ENCODE measurements around the gene MAP4K4. TPM values are rescaled to one million over a fixed set of nuclear protein-coding genes. Genes with fewer than 3 reads are reported as not detected.

Gene MAP4K4
- total and polyA plus RNA-seq, 5 donors, result 30.8 to 64.5 (median 61.7) TPM

DNA sequence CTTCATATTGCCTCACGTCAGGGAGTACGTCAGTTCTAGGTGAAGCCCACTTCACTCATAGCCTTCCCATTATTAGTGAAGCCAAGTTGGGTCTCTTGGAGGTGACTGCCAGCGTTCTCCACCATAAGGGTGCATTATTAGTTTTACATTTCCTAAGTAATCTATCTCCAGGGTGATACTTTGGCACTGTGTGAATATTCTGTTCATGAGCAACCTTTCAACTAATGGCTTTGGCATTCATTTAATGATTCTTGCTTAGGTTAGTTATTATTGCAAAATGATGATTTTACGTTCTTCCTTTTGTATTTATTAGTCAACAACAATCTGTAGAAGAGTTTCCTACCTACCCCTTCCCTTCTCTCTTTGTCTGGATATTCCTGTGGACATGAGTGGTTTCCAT, 97.5 kb downstream of the MAP4K4 start:
- 90% methylated on average over 4 of the region's 4 CpGs for WGBS
- Histone ChIP-seq H3K27me3 (ENCODE audit: control insufficient read depth, insufficient read depth) (no peaks in the 10 kb centered on the region), H3K4me1 (ENCODE audit: control insufficient read depth, insufficient read depth, low read length) (peaks cover 8% of the 10 kb centered on the region), H3K27ac (ENCODE audit: low read length) (no peak overlapping the region), H3K4me3 (ENCODE audit: low read length) (no peak overlapping the region), H3K9me3 (ENCODE audit: control insufficient read depth, low read length) (no peaks in the 10 kb centered on the region)
- no peak for ATAC-seq
- intact Hi-C loops (cut with DNase I), result no loop called here
- DNase-seq, result no peak

DNA sequence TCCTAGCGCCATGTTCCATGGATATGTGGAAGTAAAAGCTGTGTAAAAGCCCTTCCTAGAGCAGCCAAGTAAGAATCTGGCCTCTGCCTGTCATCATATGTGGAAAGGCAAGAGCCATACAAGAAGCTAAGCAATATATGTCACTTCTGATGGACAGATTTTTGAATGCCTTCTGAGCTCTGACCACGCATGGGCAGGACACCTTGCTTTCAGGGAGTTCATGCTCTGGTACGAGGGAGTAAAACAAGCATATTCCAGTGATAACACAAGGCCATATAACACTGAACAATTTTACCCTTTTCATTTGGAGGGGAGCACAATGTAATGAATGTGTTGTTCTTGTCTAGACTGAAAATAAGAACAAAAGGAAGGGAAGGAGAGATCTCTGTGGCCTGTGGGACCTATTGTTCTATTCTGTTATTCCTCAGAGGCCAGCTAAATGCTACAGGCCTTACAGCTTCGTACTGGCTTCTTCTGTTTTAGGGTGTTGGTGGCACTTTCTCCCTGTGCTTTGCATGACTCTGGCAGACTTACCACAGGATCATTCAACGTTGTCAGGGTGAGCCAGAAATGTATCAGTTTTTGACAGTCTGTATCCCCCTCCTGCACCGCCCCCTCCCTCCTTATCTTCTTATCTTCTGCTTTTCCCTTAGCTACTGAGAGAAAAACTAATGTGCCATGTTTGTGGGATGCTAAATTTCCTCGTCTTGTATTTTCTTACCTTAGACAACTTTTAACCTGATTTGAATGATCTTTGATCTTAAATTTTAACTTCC, 99.5 kb downstream of the MAP4K4 start:
- Histone ChIP-seq H3K27me3 (ENCODE audit: control insufficient read depth, insufficient read depth) (no peaks in the 10 kb centered on the region), H3K27ac (ENCODE audit: low read length) (no peak overlapping the region), H3K4me1 (ENCODE audit: control insufficient read depth, insufficient read depth, low read length) (peaks cover 13% of the 10 kb centered on the region), H3K9me3 (ENCODE audit: control insufficient read depth, low read length) (no peaks in the 10 kb centered on the region), H3K4me3 (ENCODE audit: low read length) (no peak overlapping the region)
- ATAC-seq (no peak), DNase-seq (no peak)
- intact Hi-C loops (cut with DNase I), result no loop called here
- WGBS, result 71% methylated on average over 7 of the region's 7 CpGs

DNA sequence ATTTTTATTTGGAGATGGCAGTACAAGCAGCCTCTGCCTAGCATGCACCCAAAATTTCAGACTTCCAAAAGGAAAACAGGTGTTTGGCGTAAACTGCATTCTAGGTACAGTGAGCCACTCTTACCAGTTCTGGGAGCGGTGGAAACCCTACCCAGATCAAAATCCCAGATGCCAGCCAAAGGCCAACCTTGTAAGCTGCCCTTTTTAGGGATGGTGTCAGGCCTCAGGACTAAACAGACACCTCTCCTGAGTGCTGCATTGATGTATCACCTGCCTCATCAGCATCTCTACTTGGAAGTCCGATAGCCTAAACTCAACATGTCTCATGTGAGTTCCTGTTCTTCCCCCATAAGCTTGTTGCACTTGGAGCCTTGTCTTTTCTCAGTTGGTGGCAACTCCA, 104.0 kb downstream of the MAP4K4 start:
- 89% methylated on average over 3 of the region's 3 CpGs for WGBS
- intact Hi-C loops (cut with DNase I), result no loop called here
- H3K9me3 ChIP-seq (ENCODE audit: control insufficient read depth, low read length), result no peaks in the 10 kb centered on the region
- DNase-seq (no peak), ATAC-seq (no peak)
- peaks cover 14% of the 10 kb centered on the region for H3K4me1 ChIP-seq (ENCODE audit: control insufficient read depth, insufficient read depth, low read length)
- H3K27ac ChIP-seq (ENCODE audit: low read length), result no peak overlapping the region
- H3K27me3 ChIP-seq (ENCODE audit: control insufficient read depth, insufficient read depth), result no peaks in the 10 kb centered on the region
- H3K4me3 ChIP-seq (ENCODE audit: low read length), result no peak overlapping the region

DNA sequence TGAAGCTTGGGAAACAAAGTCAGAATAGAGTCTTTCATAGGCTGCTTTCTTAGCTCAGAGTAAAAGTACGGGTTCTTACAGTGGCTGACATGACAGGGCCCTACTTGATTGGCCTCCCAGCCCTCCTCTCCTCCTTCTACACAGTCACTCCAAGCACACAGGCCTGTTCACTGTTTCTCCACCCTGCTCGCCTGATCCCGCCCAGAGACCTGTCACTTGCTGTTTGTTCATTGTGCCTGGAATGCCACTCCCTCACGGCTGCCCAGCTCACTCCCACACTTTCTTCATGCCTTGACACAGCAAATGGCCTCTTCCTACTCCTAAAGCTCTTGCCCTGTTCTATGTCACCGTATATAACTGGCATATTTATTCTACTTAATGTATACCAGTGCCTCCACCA, 104.8 kb downstream of the MAP4K4 start:
- ATAC-seq, result peak; percentile 22 to 59
- no peaks in the 10 kb centered on the region for H3K27me3 ChIP-seq (ENCODE audit: control insufficient read depth, insufficient read depth)
- peaks cover 10% of the 10 kb centered on the region for H3K4me1 ChIP-seq (ENCODE audit: control insufficient read depth, insufficient read depth, low read length)
- H3K9me3 ChIP-seq (ENCODE audit: control insufficient read depth, low read length), result no peaks in the 10 kb centered on the region
- no peak overlapping the region for H3K4me3 ChIP-seq (ENCODE audit: low read length)
- WGBS, result 88% methylated on average over 5 of the region's 5 CpGs
- intact Hi-C loops (cut with DNase I), result no loop called here
- H3K27ac ChIP-seq (ENCODE audit: low read length), result no peak overlapping the region
- no peak for DNase-seq

DNA sequence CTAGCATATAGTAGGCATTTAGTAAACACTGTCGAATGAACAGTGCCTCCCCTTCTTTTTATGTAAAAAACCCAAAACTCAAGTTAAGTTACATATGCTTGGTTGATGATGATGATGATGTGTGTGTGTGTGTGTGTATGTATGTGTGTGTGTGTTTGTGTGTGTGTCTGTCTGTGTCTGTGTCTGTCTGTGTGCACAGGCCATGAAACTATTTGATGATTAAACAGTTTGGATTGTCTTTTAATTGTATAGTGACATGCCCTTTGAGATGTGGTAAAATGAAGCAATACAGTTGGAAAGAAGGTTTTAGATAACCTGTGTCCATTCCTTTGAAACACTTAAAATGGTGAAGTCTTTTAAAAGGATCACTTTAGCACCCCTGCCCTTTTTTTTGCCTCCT, 105.6 kb downstream of the MAP4K4 start:
- ATAC-seq (no peak), DNase-seq (no peak)
- no peak overlapping the region for H3K4me3 ChIP-seq (ENCODE audit: low read length)
- no peaks in the 10 kb centered on the region for H3K9me3 ChIP-seq (ENCODE audit: control insufficient read depth, low read length)
- intact Hi-C loops (cut with DNase I), result no loop called here
- H3K27me3 ChIP-seq (ENCODE audit: control insufficient read depth, insufficient read depth), result no peaks in the 10 kb centered on the region
- 93% methylated on average over 1 of the region's 1 CpG for WGBS
- peaks cover 10% of the 10 kb centered on the region for H3K4me1 ChIP-seq (ENCODE audit: control insufficient read depth, insufficient read depth, low read length)
- no peak overlapping the region for H3K27ac ChIP-seq (ENCODE audit: low read length)

DNA sequence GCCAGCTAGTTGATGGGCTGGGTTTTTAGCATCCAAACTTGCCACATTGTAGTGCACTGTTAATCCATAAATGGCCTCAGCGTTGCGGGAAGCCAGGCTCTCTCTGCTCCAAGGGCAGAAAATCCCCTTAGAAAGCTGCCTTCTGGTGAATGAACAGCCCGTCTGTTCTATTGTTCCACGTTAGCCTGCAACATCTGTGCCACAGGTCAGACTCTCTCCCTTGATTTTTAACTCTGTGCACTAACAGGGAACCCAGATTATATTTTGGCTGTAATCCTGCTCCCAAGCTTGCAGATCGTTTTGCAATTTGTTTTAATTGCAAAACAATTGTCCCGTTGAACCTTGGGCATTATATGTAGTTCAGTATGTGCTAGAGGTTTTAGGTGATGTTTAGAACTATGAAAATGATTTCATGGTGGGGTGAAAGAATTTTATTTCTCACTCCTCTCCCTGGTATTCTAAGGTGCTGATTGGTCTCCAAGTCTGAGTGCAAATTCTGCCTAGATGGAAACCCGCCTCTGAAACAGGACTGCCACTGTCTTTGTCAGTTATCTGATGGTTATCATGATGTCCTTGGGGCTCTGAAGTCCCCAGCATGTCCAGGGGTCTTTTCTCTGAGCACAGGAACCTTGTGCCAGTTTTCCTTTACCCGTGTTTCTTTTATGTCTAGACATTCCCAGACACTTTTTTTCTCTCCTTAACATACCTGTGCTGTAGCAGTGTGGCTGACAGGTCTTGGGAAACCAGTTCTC, 106.6 kb downstream of the MAP4K4 start:
- Histone ChIP-seq H3K27ac (ENCODE audit: low read length) (no peak overlapping the region), H3K4me3 (ENCODE audit: low read length) (no peak overlapping the region), H3K4me1 (ENCODE audit: control insufficient read depth, insufficient read depth, low read length) (peaks cover 10% of the 10 kb centered on the region), H3K27me3 (ENCODE audit: control insufficient read depth, insufficient read depth) (no peaks in the 10 kb centered on the region), H3K9me3 (ENCODE audit: control insufficient read depth, low read length) (no peaks in the 10 kb centered on the region)
- no peak for ATAC-seq
- DNase-seq, result no peak
- intact Hi-C loops (cut with DNase I), result no loop called here
- 37% methylated on average over 8 of the region's 8 CpGs for WGBS

DNA sequence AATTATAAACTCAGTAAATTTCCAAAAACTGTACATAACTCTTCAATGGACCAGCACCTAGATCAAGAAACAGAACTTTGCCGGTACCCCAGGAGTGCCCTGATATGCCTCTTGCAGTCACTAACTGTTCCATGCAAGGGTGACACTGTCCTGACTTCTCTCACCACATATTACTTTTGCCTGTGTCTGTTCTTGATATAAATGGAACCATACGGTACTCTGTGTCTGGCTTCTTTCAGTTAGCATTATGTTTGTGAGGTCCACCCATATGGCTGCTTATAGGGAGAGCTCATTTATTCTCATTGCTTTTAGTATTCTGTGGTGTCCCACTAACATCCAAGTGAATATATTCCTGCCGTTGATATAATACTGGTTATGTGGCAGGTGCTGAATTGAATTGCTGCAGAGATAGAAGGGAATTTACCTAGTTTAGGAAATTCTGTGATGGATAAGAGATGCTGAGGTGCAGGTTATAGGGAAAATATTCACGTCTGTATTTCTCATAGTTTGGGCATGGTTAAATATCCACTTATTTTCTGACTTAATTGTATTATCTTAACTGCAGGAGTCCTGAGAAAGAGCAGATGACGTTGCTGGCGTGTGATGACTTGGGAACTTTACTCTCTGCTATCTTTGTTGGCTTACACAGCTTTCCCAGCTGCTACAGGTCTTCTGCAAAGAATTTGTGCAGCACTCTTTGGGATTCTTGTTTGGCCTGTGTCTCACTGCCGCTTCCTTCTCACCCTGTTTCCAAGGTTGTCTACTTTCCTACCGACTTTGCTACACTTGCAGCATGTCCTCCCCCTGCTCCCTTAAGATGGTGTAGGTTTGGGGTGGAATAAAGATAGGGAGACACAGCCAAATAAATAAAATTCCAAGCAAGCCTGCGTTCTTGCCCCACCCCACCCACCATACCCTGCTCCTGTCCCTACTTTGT, 107.9 kb downstream of the MAP4K4 start:
- DNase-seq (no peak), ATAC-seq (peak; percentile 24 to 56)
- WGBS, result 30% methylated on average over 9 of the region's 9 CpGs
- Histone ChIP-seq H3K27ac (ENCODE audit: low read length) (peak overlapping the region; percentile 70), H3K4me1 (ENCODE audit: control insufficient read depth, insufficient read depth, low read length) (peaks cover 10% of the 10 kb centered on the region), H3K27me3 (ENCODE audit: control insufficient read depth, insufficient read depth) (no peaks in the 10 kb centered on the region), H3K4me3 (ENCODE audit: low read length) (no peak overlapping the region), H3K9me3 (ENCODE audit: control insufficient read depth, low read length) (no peaks in the 10 kb centered on the region)
- intact Hi-C loops (cut with DNase I), result no loop called here

DNA sequence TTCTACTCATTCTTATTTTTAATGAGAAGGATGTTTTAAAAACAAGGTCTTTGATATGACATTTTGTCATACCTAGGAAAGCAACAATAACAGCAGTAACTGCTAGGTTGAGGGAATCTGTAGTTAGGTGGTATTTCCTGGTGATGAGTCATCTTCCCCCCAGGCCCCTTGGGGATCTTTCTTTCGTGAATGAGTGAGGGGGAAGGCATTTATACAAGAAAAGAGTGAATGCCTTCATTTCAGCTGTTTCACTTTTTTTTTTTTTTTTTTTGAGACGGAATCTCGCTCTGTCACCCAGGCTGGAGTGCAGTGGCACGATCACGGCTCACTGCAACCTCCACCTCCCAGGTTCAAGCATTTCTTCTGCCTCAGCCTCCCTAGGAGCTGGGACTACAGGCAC, 108.6 kb downstream of the MAP4K4 start:
- no peak overlapping the region for H3K4me3 ChIP-seq (ENCODE audit: low read length)
- peaks cover 10% of the 10 kb centered on the region for H3K4me1 ChIP-seq (ENCODE audit: control insufficient read depth, insufficient read depth, low read length)
- peak overlapping the region; percentile 70 for H3K27ac ChIP-seq (ENCODE audit: low read length)
- peak in 1 of 2 donors; percentile 56 for ATAC-seq
- H3K9me3 ChIP-seq (ENCODE audit: control insufficient read depth, low read length), result no peaks in the 10 kb centered on the region
- 32% methylated on average over 5 of the region's 5 CpGs for WGBS
- intact Hi-C loops (cut with DNase I), result no loop called here
- no peak for DNase-seq
- no peaks in the 10 kb centered on the region for H3K27me3 ChIP-seq (ENCODE audit: control insufficient read depth, insufficient read depth)

DNA sequence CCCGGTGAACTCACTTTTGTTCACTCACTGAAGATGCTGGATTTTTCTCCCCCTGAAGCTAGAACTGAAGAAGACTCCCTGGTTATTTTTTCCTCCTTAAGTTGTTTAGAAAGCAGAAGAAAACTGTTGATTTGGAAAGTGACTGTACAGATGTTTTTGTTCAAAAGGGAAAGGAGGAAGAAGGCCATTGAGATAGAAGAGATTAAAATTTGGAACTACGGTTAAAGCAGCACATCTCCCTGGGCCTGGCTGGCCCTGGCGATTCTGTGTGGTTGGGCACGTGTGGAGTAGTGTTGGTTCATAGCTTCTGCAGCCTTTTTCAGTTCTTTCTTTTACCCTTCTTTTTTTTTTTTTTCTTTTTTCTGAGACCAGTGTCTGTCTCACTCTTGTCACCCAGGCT, 109.2 kb downstream of the MAP4K4 start:
- H3K4me1 ChIP-seq (ENCODE audit: control insufficient read depth, insufficient read depth, low read length), result peaks cover 9% of the 10 kb centered on the region
- no peaks in the 10 kb centered on the region for H3K9me3 ChIP-seq (ENCODE audit: control insufficient read depth, low read length)
- intact Hi-C loops (cut with DNase I), result no loop called here
- H3K27ac ChIP-seq (ENCODE audit: low read length), result no peak overlapping the region
- DNase-seq (no peak), ATAC-seq (peak; percentile 49 to 52)
- H3K4me3 ChIP-seq (ENCODE audit: low read length), result no peak overlapping the region
- WGBS, result 10% methylated on average over 4 of the region's 4 CpGs
- no peaks in the 10 kb centered on the region for H3K27me3 ChIP-seq (ENCODE audit: control insufficient read depth, insufficient read depth)

DNA sequence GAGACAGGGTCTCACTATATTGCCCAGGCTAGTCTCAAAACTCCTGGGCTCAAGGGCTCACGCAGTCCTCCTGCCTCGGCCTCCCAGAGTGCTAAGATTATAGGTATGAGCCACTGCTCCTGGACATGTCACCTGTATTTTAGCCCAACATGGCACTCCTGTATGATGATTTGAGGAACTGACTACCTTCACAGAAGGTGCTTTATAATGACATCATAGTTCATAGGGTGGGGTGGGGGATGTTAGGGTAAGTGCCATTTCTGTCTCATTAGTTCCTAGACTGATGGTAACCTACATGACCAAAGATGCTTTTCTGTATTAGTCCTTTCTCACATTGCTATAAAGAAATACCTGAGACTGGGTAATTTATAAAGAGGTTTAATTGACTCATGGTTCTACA, 109.7 kb downstream of the MAP4K4 start:
- intact Hi-C loops (cut with DNase I), result no loop called here
- H3K4me3 ChIP-seq (ENCODE audit: low read length), result no peak overlapping the region
- H3K4me1 ChIP-seq (ENCODE audit: control insufficient read depth, insufficient read depth, low read length), result peaks cover 9% of the 10 kb centered on the region
- 99% methylated on average over 2 of the region's 2 CpGs for WGBS
- no peaks in the 10 kb centered on the region for H3K27me3 ChIP-seq (ENCODE audit: control insufficient read depth, insufficient read depth)
- no peak for ATAC-seq
- H3K9me3 ChIP-seq (ENCODE audit: control insufficient read depth, low read length), result no peaks in the 10 kb centered on the region
- H3K27ac ChIP-seq (ENCODE audit: low read length), result no peak overlapping the region
- DNase-seq, result no peak

Data from right cardiac atrium (tissue), 5 donors.